OCI-LY7 (cell line): Measurements from ENCODE around the gene ANP32A. TPM values are rescaled to one million over a fixed set of nuclear protein-coding genes. Genes with fewer than 3 reads are reported as not detected.

Experiments used
- BruUV-seq: library from RNA; stranded (reverse); fragments of 400-500 nt; replicated peaks from 2 replicates; lab custom pipeline; 2021; lab: Mats Ljungman, UMichigan
- CTCF ChIA-PET: fragments of 300-600 bp; sonication (Branson Sonifier 250); formaldehyde crosslinking; loops from one replicate; lab custom pipeline; 2022; ENCODE audit warnings: antibody characterized with exemption; ENCODE audit not compliant: unreplicated experiment; lab: Charles Lee
- POLR2A ChIA-PET: fragments of 300-600 bp; sonication (Branson Sonifier 250); formaldehyde crosslinking; loops from one replicate; lab custom pipeline; 2022; ENCODE audit warnings: antibody characterized with exemption; lab: Charles Lee
- DNase-seq: peaks from one replicate; pipeline ENCODE4 v3.0.0-alpha.2; 2015; ENCODE audit warnings: low spot score
- H2AFZ ChIP-seq: fragments of 200-600 bp; sonication (generic), shearing (Covaris generic); 2 replicates; pipeline ENCODE4 v1.6.1; 2014; ENCODE audit warnings: mild to moderate bottlenecking, antibody characterized with exemption, low read length, moderate library complexity
- H3K27ac ChIP-seq: fragments of 200-600 bp; sonication (generic); 2 replicates; pipeline ENCODE4 v1.5.1; 2014; ENCODE audit warnings: mixed run types, low read depth, mild to moderate bottlenecking, moderate library complexity, low read length, inconsistent platforms; ENCODE audit not compliant: poor library complexity, severe bottlenecking
- H3K36me3 ChIP-seq: fragments of 200-600 bp; sonication (generic); 2 replicates; pipeline ENCODE4 v1.6.1; 2014; ENCODE audit warnings: mild to moderate bottlenecking, antibody characterized with exemption, low read length, moderate library complexity, mixed read lengths; ENCODE audit not compliant: insufficient read depth
- H3K4me1 ChIP-seq: fragments of 200-600 bp; sonication (generic); 2 replicates; pipeline ENCODE4 v1.5.1; 2014; ENCODE audit warnings: mild to moderate bottlenecking, low read length; ENCODE audit not compliant: insufficient read depth, poor library complexity, severe bottlenecking
- H3K4me2 ChIP-seq: fragments of 200-600 bp; sonication (generic); 2 replicates; pipeline ENCODE4 v1.6.1; 2014; ENCODE audit warnings: mild to moderate bottlenecking, low read length
- H3K4me3 ChIP-seq: fragments of 200-600 bp; sonication (generic); 2 replicates; pipeline ENCODE4 v1.5.1; 2014; ENCODE audit warnings: mild to moderate bottlenecking, low read depth, low read length; ENCODE audit not compliant: poor library complexity, severe bottlenecking
- H3K79me2 ChIP-seq: fragments of 200-600 bp; sonication (generic); 2 replicates; pipeline ENCODE4 v1.6.1; 2016; ENCODE audit warnings: low read depth, mild to moderate bottlenecking, low read length, moderate library complexity, mixed read lengths; ENCODE audit not compliant: insufficient read depth
- H3K9me2 ChIP-seq: fragments of 200-600 bp; sonication (generic); 2 replicates; pipeline ENCODE4 v1.6.1; 2016; ENCODE audit warnings: mild to moderate bottlenecking, low read length, mixed read lengths; ENCODE audit not compliant: insufficient read depth
- H3K9me3 ChIP-seq: fragments of 200-600 bp; sonication (generic); 2 replicates; pipeline ENCODE4 v1.6.1; 2014; ENCODE audit warnings: mild to moderate bottlenecking, mixed run types, low read length, mixed read lengths
- H4K20me1 ChIP-seq: fragments of 200-600 bp; sonication (generic); 2 replicates; pipeline ENCODE4 v1.6.1; 2014; ENCODE audit warnings: mild to moderate bottlenecking, antibody characterized with exemption, low read length, moderate library complexity, mixed read lengths; ENCODE audit not compliant: insufficient read depth
- CTCF ChIP-seq: fragments of 200-600 bp; sonication (generic); conservative IDR thresholded peaks from 2 replicates; pipeline ENCODE4 v1.5.1; 2014; ENCODE audit warnings: mild to moderate bottlenecking, antibody characterized with exemption, low read length, moderate library complexity, mixed read lengths
- EZH2phosphoT487 ChIP-seq: fragments of 200-600 bp; sonication (generic); IDR thresholded peaks from 2 replicates; pipeline ENCODE4 v1.6.1; 2018; ENCODE audit warnings: low read depth, borderline replicate concordance, mild to moderate bottlenecking, mixed run types, antibody characterized with exemption, low read length, moderate library complexity, mixed read lengths
- intact Hi-C: fragments of 100-400 bp; cut with micrococcal nuclease; formaldehyde crosslinking; loops from one replicate; pipeline ENCODE4 v1.10.0; 2022; ENCODE audit not compliant: unreplicated experiment
- total RNA-seq, 2 experiments: library from RNA; depleted of rRNA in 1 of 2; stranded (reverse); fragments of >200 nt in 1 of 2; shearing (Covaris generic) in 1 of 2; gene quantifications; 2 replicates each; pipeline ENCODE4 v1.2.3, GENCODE V29; 2014 to 2022

ANP32A gene
- total RNA-seq, 2 experiments from 2014 or later: 232 to 580 TPM

DNA sequence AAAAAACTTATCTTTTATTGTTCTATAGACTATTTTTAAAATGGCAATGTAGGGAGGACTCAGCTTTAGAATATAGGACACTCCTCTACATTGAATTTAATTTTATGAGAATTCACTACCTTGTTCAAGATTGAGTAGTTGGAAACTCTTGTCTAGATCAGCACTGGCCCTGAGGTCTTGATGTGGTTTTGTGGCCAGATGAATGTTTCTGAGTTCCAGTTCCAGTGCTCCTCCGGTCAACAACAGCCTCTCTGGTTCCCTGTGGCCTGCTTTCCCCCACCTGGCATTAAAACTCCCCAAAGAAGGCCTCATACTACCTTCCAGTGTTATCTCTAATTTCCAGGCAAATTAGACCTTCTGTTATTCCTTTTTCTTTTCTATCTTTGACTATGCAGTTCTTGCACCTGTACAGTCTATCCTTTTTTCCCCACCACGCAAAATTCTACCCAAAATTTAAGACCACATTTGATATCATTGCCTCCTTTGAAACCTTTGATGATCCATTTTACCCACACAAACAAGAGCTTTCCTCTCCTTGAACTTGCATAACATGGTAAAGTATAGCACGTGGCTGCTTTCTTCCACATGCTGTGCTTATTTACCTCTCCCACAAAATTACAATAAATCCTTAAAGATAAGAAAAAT is 9.6 kb upstream of the ANP32A start:
- no peaks in the 10 kb centered on the region; the same call in 1 of the 2 replicates for H3K36me3 ChIP-seq

DNA sequence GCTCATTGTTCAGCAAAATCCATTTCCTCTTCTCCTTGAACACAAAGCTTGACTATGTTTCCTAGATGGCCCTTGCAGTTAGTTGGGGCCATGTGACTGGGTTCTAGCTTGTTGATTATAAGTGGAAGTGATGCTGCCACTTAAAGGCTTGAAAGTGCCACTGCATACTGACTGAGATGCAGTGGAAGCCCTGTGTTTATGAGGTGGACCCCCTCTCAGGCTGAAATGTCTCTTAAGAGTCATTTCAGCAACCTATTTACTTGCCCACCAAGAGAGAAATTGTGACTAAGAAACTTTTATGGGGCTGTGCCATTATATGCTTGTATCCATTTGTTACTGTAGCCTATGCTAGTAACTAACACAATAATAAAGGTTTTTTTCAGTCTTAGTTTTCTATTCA is 8.4 kb upstream of the ANP32A start:
- Histone ChIP-seq H3K4me3 (no peak overlapping the region), H3K9me3 (no peaks in the 10 kb centered on the region), H3K27ac (peak overlapping the region; percentile 19), H3K4me1 (peaks cover 47% of the 10 kb centered on the region), H3K36me3 (peaks cover 4% of the 10 kb centered on the region; the same call in 1 of the 2 replicates), H3K4me2 (0 out of 2 replicates have a peak overlapping the region, but pooled peaks have one; percentile 19), H3K79me2 (peaks cover 6% of the 10 kb centered on the region; the same call in 1 of the 2 replicates), H2AFZ (0 out of 2 replicates have a peak overlapping the region, but pooled peaks have one; percentile 2), H3K9me2 (no peaks in the 10 kb centered on the region), H4K20me1 (no peaks in the 10 kb centered on the region)
- no TSS peak for BruUV-seq
- CTCF ChIA-PET: interaction anchor here (0.6 kb wide), 1 partner anchor 12 kb away, joined by 3 read pairs; no protein-coding TSS in a partner anchor
- peak; percentile 79 for DNase-seq
- no peak for TF ChIP-seq EZH2phosphoT487
- peak; percentile 81 for TF ChIP-seq CTCF
- POLR2A ChIA-PET: interaction anchor here (0.9 to 1.7 kb wide), 4 partner anchors 13 to 47 kb away, joined by 3 to 7 read pairs (median 4); no protein-coding TSS in a partner anchor
- intact Hi-C loops: no loop called here

More for the DNA sequence above, 9.6 kb upstream of the ANP32A start:
- Histone ChIP-seq H3K4me1 (peaks cover 59% of the 10 kb centered on the region), H3K9me3 (peaks cover 4% of the 10 kb centered on the region; the same call in 1 of the 2 replicates), H3K4me3 (no peak overlapping the region), H3K27ac (no peak overlapping the region), H4K20me1 (no peaks in the 10 kb centered on the region), H3K79me2 (no peaks in the 10 kb centered on the region), H3K9me2 (no peaks in the 10 kb centered on the region), H2AFZ (no peak overlapping the region), H3K4me2 (peak overlapping the region; percentile 33)
- ChIA-PET POLR2A (interaction anchor here (0.7 to 1.7 kb wide), 4 partner anchors 15 to 22 kb away, joined by 3 to 4 read pairs (median 4); no protein-coding TSS in a partner anchor), CTCF (interaction anchor here (1.1 kb wide), 1 partner anchor 45 kb away, joined by 3 read pairs; no protein-coding TSS in a partner anchor)
- intact Hi-C loops: no loop called here
- TF ChIP-seq EZH2phosphoT487: no peak
- TF ChIP-seq CTCF: no peak
- DNase-seq: no peak
- no TSS peak for BruUV-seq
